Astrocyte (in vitro differentiated cells and primary cell): ENCODE measurements around the gene RAD51B. TPM values are rescaled to one million over a fixed set of nuclear protein-coding genes. Genes with fewer than 3 reads are reported as not detected.

ENCODE experiments used
- DNase-seq: peaks from one replicate; pipeline ENCODE4 v3.0.0-alpha.2; 2010; ENCODE audit warnings: low read depth
- FAIRE-seq: peaks from 2 replicates; lab custom pipeline; 2011; peaks lifted over from hg19 to GRCh38; lab: Jason Lieb, UNC
- H2AFZ ChIP-seq: 2 replicates; pipeline ENCODE4 v1.6.0; 2012; ENCODE audit warnings: low read depth, low read length, inconsistent platforms
- H3K27ac ChIP-seq: 2 replicates; pipeline ENCODE4 v1.5.1; 2011; ENCODE audit warnings: low read depth, low read length, inconsistent platforms
- H3K27me3 ChIP-seq: 2 replicates; pipeline ENCODE4 v1.6.0; 2011; ENCODE audit warnings: low read length, inconsistent platforms; ENCODE audit not compliant: insufficient read depth
- H3K36me3 ChIP-seq: 2 replicates; pipeline ENCODE4 v1.5.1; 2011; ENCODE audit warnings: low read length, inconsistent platforms; ENCODE audit not compliant: insufficient read depth
- H3K4me1 ChIP-seq: 2 replicates; pipeline ENCODE4 v1.5.1; 2011; ENCODE audit warnings: low read length, inconsistent platforms; ENCODE audit not compliant: insufficient read depth
- H3K4me2 ChIP-seq: 2 replicates; pipeline ENCODE4 v1.6.0; 2012; ENCODE audit warnings: low read length, inconsistent platforms
- H3K4me3 ChIP-seq: 2 replicates; pipeline ENCODE4 v1.5.1; 2011; ENCODE audit warnings: low read depth, mild to moderate bottlenecking, low read length, inconsistent platforms; ENCODE audit not compliant: insufficient read depth
- H3K79me2 ChIP-seq: 2 replicates; pipeline ENCODE4 v1.6.0; 2012; ENCODE audit warnings: mild to moderate bottlenecking, low read length, inconsistent platforms; ENCODE audit not compliant: insufficient read depth
- H3K9ac ChIP-seq: 2 replicates; pipeline ENCODE4 v1.6.0; 2012; ENCODE audit warnings: mild to moderate bottlenecking, low read length, inconsistent platforms
- H3K9me3 ChIP-seq: 2 replicates; pipeline ENCODE4 v1.5.1; 2012; ENCODE audit warnings: low read depth, mild to moderate bottlenecking, low read length, inconsistent platforms; ENCODE audit not compliant: insufficient read depth
- H4K20me1 ChIP-seq: 2 replicates; pipeline ENCODE4 v1.6.0; 2012; ENCODE audit warnings: low read length, inconsistent platforms; ENCODE audit not compliant: insufficient read depth
- H3K27ac Mint-ChIP-seq: one replicate; pipeline ENCODE4 v1.8.0; 2021; ENCODE audit warnings: mild to moderate bottlenecking, mixed read lengths; ENCODE audit not compliant: unreplicated experiment
- H3K27me3 Mint-ChIP-seq: one replicate; pipeline ENCODE4 v1.8.0; 2021; ENCODE audit warnings: low read depth, mixed read lengths; ENCODE audit not compliant: unreplicated experiment
- H3K36me3 Mint-ChIP-seq: one replicate; pipeline ENCODE4 v1.8.0; 2021; ENCODE audit warnings: low read depth, mixed read lengths; ENCODE audit not compliant: unreplicated experiment
- H3K4me1 Mint-ChIP-seq: one replicate; pipeline ENCODE4 v1.8.0; 2021; ENCODE audit warnings: low read depth, mixed read lengths; ENCODE audit not compliant: unreplicated experiment
- H3K4me3 Mint-ChIP-seq: one replicate; pipeline ENCODE4 v1.8.0; 2021; ENCODE audit warnings: mild to moderate bottlenecking, moderate library complexity, mixed read lengths; ENCODE audit not compliant: unreplicated experiment
- H3K9me3 Mint-ChIP-seq: one replicate; pipeline ENCODE4 v1.8.0; 2021; ENCODE audit warnings: mild to moderate bottlenecking, mixed read lengths; ENCODE audit not compliant: unreplicated experiment
- CTCF ChIP-seq: IDR thresholded peaks from 2 replicates; pipeline ENCODE4 v1.5.1; 2011; ENCODE audit warnings: low read depth, mild to moderate bottlenecking, inconsistent platforms, low read length, moderate library complexity; ENCODE audit not compliant: insufficient read depth
- EZH2 ChIP-seq: IDR thresholded peaks from 2 replicates; pipeline ENCODE4 v1.6.1; 2012; ENCODE audit warnings: mild to moderate bottlenecking, low read length, inconsistent platforms; ENCODE audit not compliant: insufficient read depth
- total RNA-seq: library from RNA; stranded (reverse); gene quantifications from 2 replicates; pipeline ENCODE4 v1.2.1, GENCODE V29; 2021

The RAD51B gene
- total RNA-seq, 1 donor from 2014 or later = 10.8 TPM

GRCh38 chr14:68357777-68358176 lies 538.2 kb downstream of the RAD51B start:
- H3K9me3 Mint-ChIP-seq = peaks cover 3% of the 10 kb centered on the region
- TF ChIP-seq EZH2 (no peak), CTCF (no peak)
- Histone ChIP-seq H4K20me1 (no peaks in the 10 kb centered on the region), H3K4me1 (peaks cover 17% of the 10 kb centered on the region), H3K36me3 (no peaks in the 10 kb centered on the region), H3K9ac (no peak overlapping the region), H3K9me3 (no peaks in the 10 kb centered on the region), H3K27ac (no peak overlapping the region), H3K4me2 (no peak overlapping the region), H2AFZ (no peak overlapping the region), H3K4me3 (no peak overlapping the region), H3K27me3 (no peaks in the 10 kb centered on the region), H3K79me2 (no peaks in the 10 kb centered on the region)
- peaks cover 18% of the 10 kb centered on the region for H3K4me1 Mint-ChIP-seq
- DNase-seq (no peak), FAIRE-seq (no peak)
- H3K4me3 Mint-ChIP-seq = no peak overlapping the region
- no peak overlapping the region for H3K27ac Mint-ChIP-seq
- H3K36me3 Mint-ChIP-seq = no peaks in the 10 kb centered on the region
- no peaks in the 10 kb centered on the region for H3K27me3 Mint-ChIP-seq

- H3K9ac ChIP-seq = no peak overlapping the region
- H4K20me1 ChIP-seq = no peaks in the 10 kb centered on the region
- no peak overlapping the region for H3K4me2 ChIP-seq
- H3K36me3 ChIP-seq = no peaks in the 10 kb centered on the region
- DNase-seq (no peak), FAIRE-seq (no peak)
- no peaks in the 10 kb centered on the region for H3K27me3 Mint-ChIP-seq
- TF ChIP-seq CTCF = no peak
- TF ChIP-seq EZH2 = no peak
- no peaks in the 10 kb centered on the region for H3K36me3 Mint-ChIP-seq
- no peak overlapping the region for H3K27ac Mint-ChIP-seq
- peaks cover 24% of the 10 kb centered on the region for H3K4me1 ChIP-seq
- no peaks in the 10 kb centered on the region for H3K79me2 ChIP-seq
- no peak overlapping the region for H2AFZ ChIP-seq
- no peaks in the 10 kb centered on the region for H3K9me3 ChIP-seq
- peaks cover 19% of the 10 kb centered on the region for H3K4me1 Mint-ChIP-seq
- H3K9me3 Mint-ChIP-seq = peaks cover 3% of the 10 kb centered on the region
- no peak overlapping the region for H3K27ac ChIP-seq
- H3K4me3 Mint-ChIP-seq = no peak overlapping the region
- no peaks in the 10 kb centered on the region for H3K27me3 ChIP-seq
- H3K4me3 ChIP-seq = no peak overlapping the region
These were observed 538.9 kb downstream of the RAD51B start for GRCh38 chr14:68358500-68358899.

- TF ChIP-seq CTCF = no peak
- no peak for TF ChIP-seq EZH2
- FAIRE-seq (no peak), DNase-seq (no peak)
- H3K79me2 ChIP-seq = no peaks in the 10 kb centered on the region
- no peak overlapping the region for H3K4me2 ChIP-seq
- peaks cover 31% of the 10 kb centered on the region for H3K4me1 ChIP-seq
- no peak overlapping the region for H3K9ac ChIP-seq
- no peak overlapping the region for H3K27ac ChIP-seq
- no peaks in the 10 kb centered on the region for H3K36me3 Mint-ChIP-seq
- no peaks in the 10 kb centered on the region for H3K27me3 Mint-ChIP-seq
- H3K4me3 ChIP-seq = no peak overlapping the region
- H4K20me1 ChIP-seq = no peaks in the 10 kb centered on the region
- no peaks in the 10 kb centered on the region for H3K27me3 ChIP-seq
- H3K9me3 Mint-ChIP-seq = peaks cover 3% of the 10 kb centered on the region
- no peak overlapping the region for H2AFZ ChIP-seq
- H3K9me3 ChIP-seq = no peaks in the 10 kb centered on the region
- no peak overlapping the region for H3K27ac Mint-ChIP-seq
- H3K4me3 Mint-ChIP-seq = no peak overlapping the region
- H3K36me3 ChIP-seq = no peaks in the 10 kb centered on the region
- peaks cover 25% of the 10 kb centered on the region for H3K4me1 Mint-ChIP-seq
These were observed 539.6 kb downstream of the RAD51B start for GRCh38 chr14:68359022-68359836.
